ENCODE data around the gene NEK10. TPM values are rescaled to one million over a fixed set of nuclear protein-coding genes. Genes with fewer than 3 reads are reported as not detected.

The NEK10 gene
- total RNA-seq, 1 donor from 2014 or later = 1.2 TPM

- TF ChIP-seq, protein P1, sequence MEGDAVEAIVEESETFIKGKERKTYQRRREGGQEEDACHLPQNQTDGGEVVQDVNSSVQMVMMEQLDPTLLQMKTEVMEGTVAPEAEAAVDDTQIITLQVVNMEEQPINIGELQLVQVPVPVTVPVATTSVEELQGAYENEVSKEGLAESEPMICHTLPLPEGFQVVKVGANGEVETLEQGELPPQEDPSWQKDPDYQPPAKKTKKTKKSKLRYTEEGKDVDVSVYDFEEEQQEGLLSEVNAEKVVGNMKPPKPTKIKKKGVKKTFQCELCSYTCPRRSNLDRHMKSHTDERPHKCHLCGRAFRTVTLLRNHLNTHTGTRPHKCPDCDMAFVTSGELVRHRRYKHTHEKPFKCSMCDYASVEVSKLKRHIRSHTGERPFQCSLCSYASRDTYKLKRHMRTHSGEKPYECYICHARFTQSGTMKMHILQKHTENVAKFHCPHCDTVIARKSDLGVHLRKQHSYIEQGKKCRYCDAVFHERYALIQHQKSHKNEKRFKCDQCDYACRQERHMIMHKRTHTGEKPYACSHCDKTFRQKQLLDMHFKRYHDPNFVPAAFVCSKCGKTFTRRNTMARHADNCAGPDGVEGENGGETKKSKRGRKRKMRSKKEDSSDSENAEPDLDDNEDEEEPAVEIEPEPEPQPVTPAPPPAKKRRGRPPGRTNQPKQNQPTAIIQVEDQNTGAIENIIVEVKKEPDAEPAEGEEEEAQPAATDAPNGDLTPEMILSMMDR (IDR thresholded peaks at IDR 0.05; ENCODE audit: unreplicated experiment) = no peak
- no peaks in the 10 kb centered on the region for H3K4me1 Mint-ChIP-seq (ENCODE audit: unreplicated experiment)
- no peaks in the 10 kb centered on the region for H3K9me3 Mint-ChIP-seq (ENCODE audit: unreplicated experiment)
- H3K27me3 Mint-ChIP-seq (ENCODE audit: unreplicated experiment) = no peaks in the 10 kb centered on the region
- H3K27ac Mint-ChIP-seq (ENCODE audit: unreplicated experiment) = no peak overlapping the region
- DNase-seq (ENCODE audit: low spot score) = no peak
- H3K36me3 Mint-ChIP-seq (ENCODE audit: low read depth, unreplicated experiment) = no peaks in the 10 kb centered on the region
- H3K4me3 Mint-ChIP-seq (ENCODE audit: unreplicated experiment) = no peak overlapping the region
These were observed 230.6 kb downstream of the NEK10 start for GRCh38 chr3:27138562-27138961.

- Mint-ChIP-seq H3K27ac (ENCODE audit: unreplicated experiment) (no peak overlapping the region), H3K4me1 (ENCODE audit: unreplicated experiment) (no peaks in the 10 kb centered on the region), H3K9me3 (ENCODE audit: unreplicated experiment) (no peaks in the 10 kb centered on the region), H3K27me3 (ENCODE audit: unreplicated experiment) (no peaks in the 10 kb centered on the region), H3K4me3 (ENCODE audit: unreplicated experiment) (no peak overlapping the region), H3K36me3 (ENCODE audit: low read depth, unreplicated experiment) (no peaks in the 10 kb centered on the region)
- TF ChIP-seq, protein P1 (IDR thresholded peaks at IDR 0.05; ENCODE audit: unreplicated experiment) = no peak
- no peak for DNase-seq (ENCODE audit: low spot score)
These were observed 231.2 kb downstream of the NEK10 start for GRCh38 chr3:27138005-27138404.

DNA sequence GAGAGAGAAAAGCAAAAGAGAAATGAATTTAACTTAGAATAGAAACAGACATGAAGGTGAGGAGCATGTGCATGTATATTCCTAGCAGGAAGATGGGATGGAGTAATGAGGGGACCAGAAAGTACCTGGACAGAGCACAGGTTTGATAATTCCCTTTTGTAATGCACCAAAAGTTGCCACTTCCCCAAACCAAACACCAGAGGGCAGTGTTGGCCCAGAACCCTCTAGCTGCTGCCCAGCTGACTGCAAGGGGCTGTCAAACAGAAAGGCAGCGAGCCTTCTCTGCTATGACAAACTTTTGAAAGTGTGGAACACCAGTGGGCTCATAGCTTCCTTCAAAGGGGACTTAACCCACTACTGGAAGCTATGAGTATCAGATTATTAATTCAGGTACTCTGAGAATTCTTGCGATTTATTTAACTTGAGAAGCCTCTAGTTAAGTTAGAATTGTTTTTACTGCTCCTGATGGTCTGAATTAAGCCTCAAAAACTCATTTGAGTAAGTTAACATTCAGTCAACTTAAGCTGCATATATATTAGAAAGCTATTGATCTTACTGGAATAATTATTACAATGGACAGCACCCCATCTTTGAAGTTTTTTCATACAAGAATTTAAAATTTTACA, 234.9 kb downstream of the NEK10 start:
- Mint-ChIP-seq H3K9me3 (ENCODE audit: unreplicated experiment) (no peaks in the 10 kb centered on the region), H3K4me3 (ENCODE audit: unreplicated experiment) (no peak overlapping the region), H3K4me1 (ENCODE audit: unreplicated experiment) (peaks cover 9% of the 10 kb centered on the region), H3K36me3 (ENCODE audit: low read depth, unreplicated experiment) (no peaks in the 10 kb centered on the region), H3K27ac (ENCODE audit: unreplicated experiment) (no peak overlapping the region), H3K27me3 (ENCODE audit: unreplicated experiment) (no peaks in the 10 kb centered on the region)
- peak; percentile 69 for DNase-seq (ENCODE audit: low spot score)
- TF ChIP-seq, protein P1 (IDR thresholded peaks at IDR 0.05; ENCODE audit: unreplicated experiment) = peak; percentile 86

GRCh38 chr3:27133060-27133459, 236.1 kb downstream of the NEK10 start:
- Mint-ChIP-seq H3K4me3 (ENCODE audit: unreplicated experiment) (no peak overlapping the region), H3K36me3 (ENCODE audit: low read depth, unreplicated experiment) (no peaks in the 10 kb centered on the region), H3K27me3 (ENCODE audit: unreplicated experiment) (no peaks in the 10 kb centered on the region), H3K9me3 (ENCODE audit: unreplicated experiment) (no peaks in the 10 kb centered on the region), H3K4me1 (ENCODE audit: unreplicated experiment) (peaks cover 9% of the 10 kb centered on the region), H3K27ac (ENCODE audit: unreplicated experiment) (no peak overlapping the region)
- TF ChIP-seq, protein P1 (IDR thresholded peaks at IDR 0.05; ENCODE audit: unreplicated experiment) = no peak
- DNase-seq (ENCODE audit: low spot score) = no peak

GRCh38 chr3:27130796-27131195, 238.4 kb downstream of the NEK10 start:
- Mint-ChIP-seq H3K4me3 (ENCODE audit: unreplicated experiment) (no peak overlapping the region), H3K36me3 (ENCODE audit: low read depth, unreplicated experiment) (no peaks in the 10 kb centered on the region), H3K27me3 (ENCODE audit: unreplicated experiment) (no peaks in the 10 kb centered on the region), H3K4me1 (ENCODE audit: unreplicated experiment) (peaks cover 9% of the 10 kb centered on the region), H3K9me3 (ENCODE audit: unreplicated experiment) (no peaks in the 10 kb centered on the region), H3K27ac (ENCODE audit: unreplicated experiment) (no peak overlapping the region)
- DNase-seq (ENCODE audit: low spot score) = no peak
- TF ChIP-seq, protein P1 (IDR thresholded peaks at IDR 0.05; ENCODE audit: unreplicated experiment) = no peak

All from endothelial cell (in vitro differentiated cells).